ENCODE results near the gene SFSWAP. TPM values are rescaled to one million over a fixed set of nuclear protein-coding genes. Genes with fewer than 3 reads are reported as not detected.
"Not testable (repeated sequence)": the region's sequence is repeated elsewhere in the genome, so short reads cannot be mapped to it uniquely, and the experiment has no call there.

The SFSWAP gene
- total RNA-seq, 1 experiment from 2014 or later, result 48.1 TPM

- not testable (repeated sequence) for H2AFZ ChIP-seq (ENCODE audit: low read length); H2BK5ac ChIP-seq (ENCODE audit: insufficient read length, low read length); H3K9ac ChIP-seq (ENCODE audit: extremely low read depth, insufficient read length, low read length); H3K27me3 Mint-ChIP-seq (ENCODE audit: low read depth); H3K4me3 Mint-ChIP-seq; H3K23ac ChIP-seq (ENCODE audit: insufficient read length, low read depth, low read length); H3K4me1 ChIP-seq (ENCODE audit: insufficient read depth, low read length); H3K4me2 ChIP-seq (ENCODE audit: insufficient read depth, insufficient read length, low read length); H4K8ac ChIP-seq (replicated peaks; ENCODE audit: insufficient read length, low read depth, low read length); H3K27me3 ChIP-seq (ENCODE audit: insufficient read depth, low read length); H2BK20ac ChIP-seq (ENCODE audit: low read depth, low read length, poor library complexity, severe bottlenecking); H2AK5ac ChIP-seq (ENCODE audit: insufficient read length, low read length); H3K4ac ChIP-seq (ENCODE audit: low read depth, low read length); H2BK120ac ChIP-seq (ENCODE audit: low read depth, low read length, poor library complexity, severe bottlenecking); H3K14ac ChIP-seq (ENCODE audit: insufficient read depth, low read length); H3K27ac Mint-ChIP-seq; H3K23me2 ChIP-seq (ENCODE audit: insufficient read length, low read depth, low read length, poor library complexity, severe bottlenecking); H4K91ac ChIP-seq (ENCODE audit: insufficient read length, low read depth, low read length); H3K56ac ChIP-seq (ENCODE audit: insufficient read length, low read depth, low read length); H3K79me1 ChIP-seq (ENCODE audit: insufficient read depth, low read depth, low read length, poor library complexity, severe bottlenecking); H4K5ac ChIP-seq (ENCODE audit: insufficient read length, low read depth, low read length); H3K79me2 ChIP-seq (ENCODE audit: insufficient read depth, low read length); DNase-seq; H3K18ac ChIP-seq (ENCODE audit: insufficient read length, low read depth, low read length); H4K20me1 ChIP-seq (ENCODE audit: control insufficient read depth, insufficient read depth, insufficient read length); H3K4me1 Mint-ChIP-seq; H3T11ph ChIP-seq (ENCODE audit: low read length); H2BK12ac ChIP-seq (ENCODE audit: insufficient read length, low read depth, low read length); H2BK15ac ChIP-seq (ENCODE audit: low read depth, low read length); H3K27ac ChIP-seq (ENCODE audit: insufficient read length, low read depth, low read length)
- no CpG with 5 or more reads among the region's 1 CpG for WGBS (ENCODE audit: extremely low coverage, insufficient read length, low lambda C conversion rate)
- peaks cover 72 to 82% (median 80%) of the 10 kb centered on the region in 3 experiments for H3K36me3 Mint-ChIP-seq (ENCODE audit: insufficient read depth in 1 of 3, low read depth in 3 of 3)
- peaks cover 34 to 36% of the 10 kb centered on the region in 2 experiments for H3K9me3 Mint-ChIP-seq
- peaks cover 21% of the 10 kb centered on the region for H3K9me3 ChIP-seq (ENCODE audit: control insufficient read depth, low read depth, low read length)
Measured at GRCh38 chr12:131744675-131745074, 33.8 kb downstream of the SFSWAP start.

Measured in H9 (cell line).